Nephron (organoid): ENCODE measurements around the gene ACADVL.
A peak's percentile ranks its signal among the peaks of the same experiment; 100 is the strongest.

ENCODE experiments used
- H3K27ac Mint-ChIP-seq, 3 experiments: 2 replicates each; pipeline ENCODE4 v1.8.0; 2020; ENCODE audit warnings: mixed read lengths in 3 of 3, mild to moderate bottlenecking in 2 of 3, moderate library complexity in 1 of 3
- H3K27me3 Mint-ChIP-seq: 2 replicates; pipeline ENCODE4 v1.8.0; 2021; ENCODE audit warnings: low read depth, mild to moderate bottlenecking, moderate library complexity, mixed read lengths
- H3K36me3 Mint-ChIP-seq: 2 replicates; pipeline ENCODE4 v1.8.0; 2020; ENCODE audit warnings: low read depth, mixed read lengths
- H3K4me1 Mint-ChIP-seq: 2 replicates; pipeline ENCODE4 v1.8.0; 2020; ENCODE audit warnings: mixed read lengths
- H3K4me3 Mint-ChIP-seq, 3 experiments: 2 replicates each; pipeline ENCODE4 v1.8.0; 2020; ENCODE audit warnings: mild to moderate bottlenecking in 3 of 3, mixed read lengths in 3 of 3, moderate library complexity in 2 of 3
- H3K9me3 Mint-ChIP-seq: 2 replicates; pipeline ENCODE4 v1.8.0; 2020; ENCODE audit warnings: mixed read lengths
- CTCF ChIP-seq, 3 experiments: fragments of 200-600 bp; sonication (generic); IDR thresholded peaks; one replicate each; pipeline ENCODE4 v1.5.0; 2021; ENCODE audit warnings: antibody characterized with exemption in 3 of 3; ENCODE audit not compliant: unreplicated experiment in 3 of 3

Gene ACADVL

GRCh38 chr17:7176107-7176840 is 43.5 kb upstream of the ACADVL start:
- Mint-ChIP-seq H3K36me3 (peaks cover 7% of the 10 kb centered on the region), H3K27ac (no peak overlapping the region), H3K4me1 (no peaks in the 10 kb centered on the region), H3K27me3 (no peaks in the 10 kb centered on the region), H3K9me3 (peaks cover 5% of the 10 kb centered on the region), H3K4me3 (no peak overlapping the region)
- no peak for TF ChIP-seq CTCF (IDR thresholded peaks at IDR 0.05; ENCODE audit: unreplicated experiment in 3 of 3)

- TF ChIP-seq CTCF (IDR thresholded peaks at IDR 0.05; ENCODE audit: unreplicated experiment in 3 of 3), result no peak
- no peak overlapping the region for H3K4me3 Mint-ChIP-seq
These were observed 42.9 kb upstream of the ACADVL start for GRCh38 chr17:7176841-7177190.

GRCh38 chr17:7177191-7177953 is 42.4 kb upstream of the ACADVL start:
- H3K27ac Mint-ChIP-seq, result peak overlapping the region in 1 of 3 experiments; percentile 36
- TF ChIP-seq CTCF (IDR thresholded peaks at IDR 0.05; ENCODE audit: unreplicated experiment in 3 of 3), result peak; percentile 88 to 98 (median 96)
- peaks cover 4% of the 10 kb centered on the region for H3K9me3 Mint-ChIP-seq
- H3K36me3 Mint-ChIP-seq, result peaks cover 4% of the 10 kb centered on the region
- no peaks in the 10 kb centered on the region for H3K27me3 Mint-ChIP-seq
- no peaks in the 10 kb centered on the region for H3K4me1 Mint-ChIP-seq
- no peak overlapping the region for H3K4me3 Mint-ChIP-seq

More at GRCh38 chr17:7176841-7177190, 42.9 kb upstream of the ACADVL start:
- Mint-ChIP-seq H3K27me3 (no peaks in the 10 kb centered on the region), H3K9me3 (peaks cover 4% of the 10 kb centered on the region), H3K27ac (no peak overlapping the region), H3K36me3 (peaks cover 7% of the 10 kb centered on the region), H3K4me1 (no peaks in the 10 kb centered on the region)

GRCh38 chr17:7177954-7178477 is 41.7 kb upstream of the ACADVL start:
- no peaks in the 10 kb centered on the region for H3K27me3 Mint-ChIP-seq
- H3K9me3 Mint-ChIP-seq, result no peaks in the 10 kb centered on the region
- no peaks in the 10 kb centered on the region for H3K4me1 Mint-ChIP-seq
- TF ChIP-seq CTCF (IDR thresholded peaks at IDR 0.05; ENCODE audit: unreplicated experiment in 3 of 3), result no peak
- no peak overlapping the region for H3K4me3 Mint-ChIP-seq
- H3K36me3 Mint-ChIP-seq, result no peaks in the 10 kb centered on the region
- H3K27ac Mint-ChIP-seq, result peak overlapping the region in 1 of 3 experiments; percentile 36

- Mint-ChIP-seq H3K9me3 (no peaks in the 10 kb centered on the region), H3K36me3 (no peaks in the 10 kb centered on the region), H3K27me3 (no peaks in the 10 kb centered on the region), H3K4me1 (no peaks in the 10 kb centered on the region), H3K4me3 (peak overlapping the region in 2 of 3 experiments; percentile 45 to 59), H3K27ac (no peak overlapping the region)
- no peak for TF ChIP-seq CTCF (IDR thresholded peaks at IDR 0.05; ENCODE audit: unreplicated experiment in 3 of 3)
These were observed 40.8 kb upstream of the ACADVL start for GRCh38 chr17:7178973-7179316.
